ENCODE data around the gene SMIM41.

Gene SMIM41

DNA sequence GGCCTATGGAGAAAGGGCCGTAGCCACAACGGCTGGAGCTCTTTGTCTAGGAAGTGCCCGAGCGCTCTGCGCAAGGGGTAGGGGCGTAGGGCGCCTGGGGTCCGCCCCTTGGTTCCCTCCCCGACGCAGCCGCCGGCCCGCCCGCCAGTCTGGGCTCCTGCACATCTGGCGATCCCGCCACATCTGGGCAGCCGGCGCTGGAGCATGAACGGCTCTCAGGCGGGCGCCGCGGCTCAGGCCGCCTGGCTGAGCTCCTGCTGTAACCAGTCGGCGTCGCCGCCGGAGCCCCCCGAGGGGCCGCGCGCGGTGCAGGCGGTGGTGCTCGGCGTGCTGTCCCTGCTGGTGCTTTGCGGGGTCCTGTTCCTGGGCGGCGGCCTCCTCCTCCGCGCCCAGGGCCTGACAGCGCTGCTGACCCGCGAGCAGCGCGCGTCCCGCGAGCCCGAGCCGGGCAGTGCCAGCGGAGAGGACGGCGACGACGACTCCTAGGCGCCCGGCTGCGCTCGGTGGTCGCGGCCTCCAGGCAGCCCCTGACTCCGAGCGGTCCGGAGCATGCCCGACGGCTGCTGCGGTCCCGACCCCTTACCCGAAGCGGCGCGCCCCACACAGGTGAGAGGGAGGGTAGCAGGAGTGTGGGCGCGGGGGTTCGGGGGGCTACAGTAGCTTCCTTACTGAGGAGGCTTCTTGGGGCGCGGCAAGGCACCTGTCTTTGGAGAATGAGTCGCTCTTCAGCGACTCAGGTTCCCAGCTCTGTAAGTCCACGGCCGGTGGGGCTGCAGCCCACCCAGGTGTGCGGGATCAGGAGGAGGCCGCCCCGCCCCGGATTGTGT is at the start of gene SMIM41:
TSS of gene SMIM41 (plus strand) at position 129 of the 827 bp plus-strand sequence. CDS start at position 205, 76 bp downstream.
- DNase-seq: no peak

DNA sequence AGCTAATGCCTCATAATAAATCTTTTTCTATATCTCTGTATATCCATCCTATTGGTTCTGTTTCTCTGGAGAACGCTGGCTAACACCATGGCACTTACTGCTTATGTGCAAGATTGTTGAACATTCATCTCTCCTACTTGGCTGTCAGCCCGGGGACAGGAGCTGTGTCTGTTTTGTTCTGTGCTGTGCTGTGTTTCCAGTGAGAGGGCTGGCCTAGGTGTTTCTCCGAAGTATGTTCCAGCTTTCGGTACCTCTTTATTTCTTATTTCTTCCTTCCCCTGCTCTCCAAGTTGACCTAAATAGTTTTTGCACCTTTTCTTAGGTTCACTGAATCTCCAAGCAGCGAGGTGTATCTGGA is 47.1 kb upstream of the SMIM41 start:
- no peak for DNase-seq

DNA sequence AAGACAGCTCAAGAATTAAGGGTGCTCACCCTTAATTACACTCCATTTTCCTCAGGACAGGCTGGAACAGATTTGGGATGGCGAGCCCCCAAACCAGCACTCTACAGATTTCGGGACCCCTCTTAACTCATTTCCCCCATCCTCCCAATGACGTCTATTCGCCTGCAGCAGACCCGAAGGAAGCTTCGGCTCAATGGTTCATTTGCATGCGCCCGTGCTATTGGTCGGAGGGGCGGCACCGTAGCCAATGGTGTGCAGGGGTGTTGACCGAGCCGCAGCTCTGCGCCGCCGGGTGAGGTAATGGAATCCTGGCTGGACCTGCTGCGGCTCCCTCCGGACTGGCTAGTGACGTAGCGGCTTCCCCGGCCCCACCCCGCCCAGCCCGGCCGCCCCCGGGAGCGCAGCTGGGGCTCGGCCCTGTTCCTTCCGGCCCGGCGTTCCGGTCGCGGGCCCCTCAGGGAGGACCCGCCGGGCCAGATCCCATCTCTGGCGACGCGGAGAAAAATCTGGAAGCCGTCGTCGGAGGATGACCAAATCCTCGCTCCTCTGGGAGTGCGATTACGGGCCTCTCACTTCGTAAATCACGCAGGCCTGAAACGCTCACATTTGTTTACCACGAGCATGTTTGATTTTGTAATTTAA is 46.6 kb upstream of the SMIM41 start:
- DNase-seq: peak; percentile 81

DNA sequence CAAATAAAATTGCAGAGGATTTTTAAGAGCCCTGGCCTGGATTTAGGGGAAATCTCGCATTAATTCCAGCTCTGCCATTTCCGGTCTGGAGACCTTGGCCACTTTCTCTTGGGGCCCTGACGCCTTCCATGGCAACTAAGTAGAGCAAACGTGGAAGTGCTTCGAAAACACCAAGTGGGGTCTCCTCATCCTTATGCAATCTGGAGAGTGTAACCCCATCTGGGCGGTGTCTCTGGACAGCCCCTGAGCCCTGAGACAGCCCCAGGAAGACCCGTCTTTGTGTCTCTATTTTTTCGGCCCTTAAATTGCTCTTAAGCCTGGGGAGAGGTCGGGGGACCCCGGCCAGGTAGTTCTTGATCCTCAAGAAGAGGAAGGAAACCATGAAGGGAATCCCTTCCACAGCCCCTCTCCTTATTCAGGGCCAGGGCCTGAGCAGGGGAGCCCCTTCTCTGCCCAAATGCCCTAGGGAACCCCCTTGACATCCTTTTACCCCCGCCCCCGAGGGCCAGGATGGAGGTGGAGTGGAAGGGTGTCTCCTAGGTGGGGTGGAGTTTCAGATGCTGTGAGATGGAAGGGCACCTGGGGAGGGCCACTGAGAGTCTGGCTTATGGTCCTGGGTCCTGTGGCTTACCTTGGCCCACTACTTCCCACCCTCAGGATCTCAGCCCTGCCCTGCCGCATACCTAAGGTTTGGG is 45.9 kb upstream of the SMIM41 start:
- no peak for DNase-seq

DNA sequence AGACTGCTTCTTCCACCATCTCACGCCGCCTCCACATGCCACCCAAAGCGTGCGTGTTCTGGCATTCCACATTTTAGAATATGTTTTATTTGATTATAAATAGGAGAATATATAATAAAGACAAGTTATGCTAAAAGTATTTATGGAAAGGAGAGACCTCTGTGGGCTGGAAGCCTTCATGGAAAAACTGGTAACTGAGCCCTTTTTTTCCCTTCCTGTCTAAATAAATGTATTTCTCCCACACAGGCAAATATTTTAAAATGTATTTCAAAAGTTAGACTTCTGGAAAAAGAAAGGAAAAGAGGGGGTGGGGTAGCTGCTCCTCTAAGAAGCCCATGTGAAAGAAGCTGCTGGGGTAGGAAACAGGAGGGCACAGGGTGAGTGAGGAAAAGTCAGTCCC is 44.3 kb upstream of the SMIM41 start:
- no peak for DNase-seq

DNA sequence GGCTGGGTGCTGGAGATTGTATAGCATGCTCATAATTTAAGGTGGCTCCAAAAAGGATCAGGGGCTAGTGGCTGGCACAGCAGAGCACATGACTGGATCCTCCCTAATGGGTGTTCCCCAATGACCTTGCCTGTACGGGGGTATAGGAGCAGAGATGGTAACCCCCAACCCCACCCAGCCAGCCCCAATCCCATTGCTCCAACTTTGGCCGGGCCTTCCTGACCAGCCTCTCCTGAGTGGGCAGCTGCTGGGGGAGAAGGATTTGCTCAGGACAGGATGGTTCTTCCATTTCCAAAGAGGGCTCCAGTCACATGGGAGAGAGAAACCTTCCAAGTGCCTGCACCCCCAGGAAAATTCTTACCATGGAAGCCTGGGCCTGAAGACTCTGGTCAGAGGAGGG is 43.6 kb upstream of the SMIM41 start:
- no peak for DNase-seq

DNA sequence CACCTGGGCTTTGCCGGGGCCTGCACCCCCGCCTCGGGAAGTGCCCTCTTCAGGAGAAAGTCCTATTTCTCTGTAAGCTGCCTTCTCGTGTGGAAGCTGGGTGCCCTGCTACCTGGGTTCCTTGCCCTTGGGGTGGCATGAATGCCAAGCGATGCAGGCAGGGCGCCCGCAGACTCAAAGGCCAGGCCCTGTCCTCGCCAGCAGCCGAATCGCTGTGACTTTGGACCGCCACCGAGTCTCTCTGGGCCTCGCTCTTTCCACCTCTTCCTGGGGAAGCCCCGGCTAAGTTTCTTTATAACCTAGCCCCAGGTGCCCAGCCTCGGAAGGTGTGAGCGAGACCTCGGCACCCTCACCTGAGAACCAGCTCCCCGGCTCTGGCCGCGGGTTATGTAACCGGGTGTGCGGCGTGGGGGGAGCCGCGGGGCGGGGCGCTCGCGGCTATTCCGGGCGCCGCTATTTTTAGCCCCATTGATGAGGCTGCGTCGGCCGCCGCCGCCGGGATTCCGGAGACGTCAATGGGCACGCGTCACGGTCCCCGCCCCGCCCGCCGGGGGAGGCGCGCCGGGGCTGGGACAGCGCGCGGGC is 42.8 kb upstream of the SMIM41 start:
- DNase-seq: peak; percentile 30

DNA sequence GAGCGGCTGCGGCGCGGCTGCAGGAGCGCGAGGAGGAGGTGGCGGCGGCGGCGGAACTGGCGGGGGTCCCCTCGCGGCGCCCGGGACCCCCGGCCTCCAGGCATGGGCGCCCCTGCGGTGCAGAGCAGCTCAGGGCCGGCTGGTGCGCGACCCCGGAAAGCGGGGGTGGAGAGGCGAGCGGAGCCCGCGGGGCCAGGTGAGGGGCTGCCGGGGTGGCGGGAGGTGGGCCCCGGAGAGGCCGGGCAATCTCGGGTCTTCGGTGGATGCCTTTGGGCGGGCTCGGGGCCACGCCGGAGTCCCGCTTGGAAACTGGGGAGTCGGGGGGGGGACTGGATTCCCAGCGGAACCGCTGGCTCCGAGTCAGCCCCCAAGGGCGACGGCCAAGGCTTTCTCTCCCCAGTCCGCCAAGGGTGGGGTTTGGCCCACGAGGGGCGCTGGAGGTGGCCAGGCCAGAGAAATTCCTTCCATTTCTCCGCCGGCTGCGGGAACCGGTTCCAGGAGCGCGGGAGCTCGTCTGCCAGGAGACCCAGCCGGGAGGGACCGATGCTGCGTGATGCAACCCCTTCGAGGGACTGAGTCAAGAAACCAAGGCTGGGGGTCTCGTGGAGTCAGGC is 42.1 kb upstream of the SMIM41 start:
- no peak for DNase-seq

DNA sequence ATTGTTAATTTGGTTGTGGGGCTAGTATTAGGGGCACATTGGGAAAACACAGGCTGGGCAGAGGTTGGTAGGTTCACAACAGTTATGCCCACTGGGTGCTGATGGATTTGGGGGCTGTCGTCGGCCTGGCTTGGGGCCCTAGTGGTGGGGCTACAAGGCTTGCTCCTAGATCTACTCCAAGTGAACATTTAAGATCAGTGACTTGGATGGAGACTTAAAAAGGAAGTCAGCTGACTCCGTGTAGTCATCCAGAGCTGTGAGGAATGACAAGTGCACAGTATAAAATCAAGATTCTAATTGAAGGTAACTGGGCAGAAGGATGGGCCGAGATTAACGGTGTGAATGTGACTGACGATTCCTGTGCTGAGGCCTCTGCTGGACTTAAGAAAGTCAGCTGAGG is 41.1 kb upstream of the SMIM41 start:
- no peak for DNase-seq

DNA sequence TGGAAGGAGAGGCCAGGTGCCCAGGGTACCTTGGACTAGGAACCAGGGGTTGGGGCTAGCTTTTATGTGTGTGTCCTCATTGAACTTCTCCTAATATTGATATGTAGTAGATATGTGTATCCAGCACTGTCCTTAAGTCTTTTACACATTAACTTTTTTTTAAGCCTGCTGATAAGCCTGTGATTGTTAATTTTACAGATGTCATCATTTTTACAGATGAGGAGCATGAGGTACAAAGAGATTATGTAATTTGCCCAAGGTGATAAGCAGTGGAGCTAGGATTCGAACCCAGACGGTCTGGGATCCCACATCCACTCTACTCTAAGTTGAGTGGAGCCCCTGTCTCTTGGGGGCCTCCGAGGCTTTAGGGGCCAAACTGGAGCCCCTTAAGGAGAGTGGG is 38.5 kb upstream of the SMIM41 start:
- no peak for DNase-seq

DNA sequence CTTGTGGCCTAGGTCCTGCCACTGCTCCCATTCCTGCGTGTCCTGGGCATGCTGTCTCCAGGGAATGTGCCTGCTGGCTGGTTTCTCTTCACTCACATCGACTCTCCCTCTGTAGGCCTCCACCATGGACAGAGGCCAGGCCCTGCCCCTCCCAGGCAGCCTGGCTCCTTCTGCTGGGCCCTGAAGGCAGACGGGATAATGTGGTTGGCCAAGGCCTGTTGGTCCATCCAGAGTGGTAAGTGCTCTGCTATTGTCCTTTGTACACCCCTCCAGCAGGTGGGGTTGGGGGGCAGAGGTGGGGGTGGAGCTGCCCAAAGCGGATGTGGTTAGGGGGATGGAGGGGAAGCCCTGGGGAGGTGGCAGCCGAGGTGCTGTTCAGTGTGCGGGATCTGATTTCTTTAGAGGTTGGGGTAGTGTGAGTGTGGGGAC is 37.8 kb upstream of the SMIM41 start:
- DNase-seq: no peak

DNA sequence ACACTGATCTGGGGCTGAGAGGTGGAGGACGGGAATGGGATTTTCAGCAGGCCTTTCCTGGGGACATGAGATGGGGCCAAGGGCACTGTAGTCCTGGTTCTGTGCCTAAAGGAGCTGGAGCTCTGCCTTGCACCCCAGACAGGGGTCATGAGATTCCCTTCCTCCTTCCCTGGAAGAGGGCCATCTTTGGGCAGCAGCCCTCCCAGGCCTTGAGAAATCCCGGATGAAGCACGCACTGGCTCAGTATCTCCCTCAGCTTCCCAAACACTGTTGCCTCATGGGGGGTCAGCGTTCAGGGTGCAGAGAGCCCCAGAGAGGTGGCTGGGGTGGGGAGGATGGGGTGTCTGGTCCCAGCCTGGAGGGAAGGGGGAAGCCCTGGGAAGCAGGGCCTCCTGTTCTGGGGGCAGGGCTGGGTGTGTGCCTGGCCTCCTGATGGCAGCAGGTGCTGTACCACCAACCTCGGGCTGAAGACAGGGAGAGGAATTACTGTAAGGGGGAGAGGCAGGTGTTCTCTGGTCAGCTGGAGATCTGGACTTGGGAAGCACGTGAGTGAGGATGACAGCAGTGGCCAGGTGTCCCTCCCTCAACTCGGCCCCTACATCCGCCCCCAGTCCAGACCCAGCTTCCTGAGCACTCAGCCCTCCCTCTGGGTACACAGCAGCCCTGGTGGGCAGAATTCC is 36.7 kb upstream of the SMIM41 start:
- no peak for DNase-seq

DNA sequence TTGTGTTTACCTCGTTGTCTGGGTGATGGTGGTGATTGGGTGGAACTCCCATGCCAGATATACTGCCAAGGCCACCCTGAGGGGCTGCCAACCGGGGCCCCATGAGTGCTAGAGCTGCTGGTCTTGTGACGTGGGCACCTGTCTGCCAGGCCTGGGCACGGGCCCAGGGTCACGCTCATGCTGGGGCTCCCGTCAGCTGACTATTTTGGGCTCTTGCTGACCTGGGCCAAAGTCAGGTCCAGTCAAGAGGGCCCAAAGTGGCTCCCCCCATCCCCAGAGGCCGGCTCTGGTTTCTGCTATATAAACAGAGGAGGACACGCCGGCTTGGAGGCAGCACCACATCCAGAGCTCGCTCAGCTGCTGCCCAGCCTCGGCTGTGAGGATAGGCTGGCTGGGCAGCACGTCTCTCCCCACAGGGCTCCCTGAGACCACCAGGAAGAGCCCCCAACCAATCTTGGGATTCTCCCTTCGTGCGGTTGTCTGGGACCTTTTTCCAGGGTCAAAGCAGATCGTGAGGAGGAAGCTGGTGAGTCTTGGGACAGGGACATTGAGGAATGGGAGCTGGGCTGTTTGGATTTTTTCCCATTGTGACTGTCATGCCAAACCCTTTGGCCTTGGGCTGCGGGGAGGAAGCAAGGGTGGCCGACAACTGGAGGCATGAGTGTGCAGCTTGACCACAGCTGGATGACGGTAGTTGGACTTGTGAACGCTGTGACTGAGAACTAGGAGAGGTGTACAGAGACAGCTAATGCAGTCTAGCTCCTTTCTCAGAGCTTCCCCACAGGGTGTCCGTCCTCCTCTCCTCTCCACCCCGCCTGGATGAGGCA is 35.9 kb upstream of the SMIM41 start:
- no peak for DNase-seq

DNA sequence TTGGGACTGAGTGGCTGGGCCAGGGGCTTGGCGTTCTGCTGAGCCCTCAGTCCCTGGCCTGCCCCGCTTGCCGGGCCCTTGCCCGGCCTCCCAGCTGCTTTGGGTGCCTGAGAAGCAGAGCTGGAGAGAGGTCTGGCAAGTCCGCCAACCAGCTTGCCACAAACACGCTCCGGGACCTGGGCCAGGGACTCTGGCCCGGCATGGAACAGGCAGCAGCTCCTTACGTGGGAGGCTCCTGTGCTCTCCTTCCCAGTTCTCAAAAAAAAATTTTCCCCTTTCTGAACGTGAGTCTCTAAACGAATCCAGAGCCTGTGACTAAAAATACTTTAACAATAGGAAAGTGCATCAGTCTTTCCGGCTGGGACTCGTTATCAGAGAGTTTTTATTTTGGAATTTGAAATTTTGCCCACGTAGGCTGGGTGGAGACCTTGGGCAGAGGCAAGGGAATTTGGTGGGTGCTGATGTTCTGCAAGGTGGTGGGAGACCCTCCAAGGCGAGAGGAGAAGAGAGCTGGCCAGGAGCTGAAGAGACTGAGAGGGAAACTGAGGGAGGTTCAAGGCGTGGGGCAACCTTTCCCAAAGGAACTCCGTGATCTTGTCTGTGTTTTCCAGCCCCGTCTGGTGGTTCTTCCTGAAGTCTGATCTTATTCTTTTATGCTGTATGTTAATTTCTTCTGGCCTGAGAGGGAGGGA is 35.1 kb upstream of the SMIM41 start:
- no peak for DNase-seq

DNA sequence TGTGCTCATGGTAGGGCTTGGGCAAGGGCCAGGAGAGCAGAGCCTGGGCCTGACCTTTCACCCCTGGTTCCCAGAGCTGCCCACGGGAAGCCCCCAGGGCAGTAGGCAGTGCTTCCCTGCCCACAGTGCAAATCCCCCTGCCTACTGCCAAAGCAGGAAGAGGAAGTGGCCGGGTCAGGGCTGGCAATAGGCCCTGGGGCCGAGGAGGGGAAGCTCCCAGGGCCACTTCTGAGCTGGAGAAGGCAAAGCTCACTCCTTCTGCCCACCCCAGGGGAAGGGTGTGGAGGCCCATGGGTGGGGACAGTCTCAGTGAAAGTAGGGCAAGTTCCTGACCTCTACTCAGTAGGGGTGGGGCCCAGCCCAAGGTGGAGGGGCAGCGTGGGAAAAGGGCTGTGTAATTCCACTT is 33.7 kb upstream of the SMIM41 start:
- no peak for DNase-seq

DNA sequence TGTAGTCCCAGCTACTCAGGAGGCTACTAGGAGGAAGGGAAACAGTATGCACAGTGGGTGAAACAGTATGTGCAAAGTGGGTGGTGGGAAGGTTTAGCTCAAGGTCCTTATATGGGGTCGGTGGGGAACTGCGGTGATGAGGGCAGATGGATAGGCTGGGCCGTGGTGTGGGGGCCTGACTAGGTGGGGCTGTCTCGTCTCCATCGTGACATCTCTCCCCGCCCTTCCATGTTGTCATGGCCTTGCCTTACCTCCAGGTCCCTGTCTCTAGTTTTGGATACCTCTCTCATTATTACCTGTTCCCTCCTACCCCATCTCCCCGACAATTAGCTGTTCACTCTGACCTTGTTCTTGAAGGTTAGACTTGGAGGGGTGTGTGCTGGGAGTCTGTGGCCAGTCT is 32.6 kb upstream of the SMIM41 start:
- DNase-seq: no peak

DNA sequence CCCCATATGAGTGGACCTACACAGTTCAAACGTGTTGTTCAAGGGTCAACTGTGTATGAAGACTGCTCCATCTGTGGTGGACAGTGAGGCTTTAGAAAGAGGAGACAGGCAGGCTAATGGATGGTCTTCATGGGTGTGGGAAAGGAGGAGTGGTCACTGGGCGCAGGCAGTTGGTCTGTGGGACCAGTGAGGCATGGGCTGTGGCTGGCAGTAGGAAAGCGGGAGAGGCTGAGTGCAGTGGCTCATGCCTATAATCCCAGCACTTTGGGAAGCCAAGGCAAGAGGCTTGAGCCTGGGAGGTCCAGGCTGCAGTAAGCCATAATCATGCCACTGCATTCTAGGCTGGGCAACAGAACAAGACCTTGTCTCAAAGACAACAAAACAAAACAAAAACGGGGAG is 30.2 kb upstream of the SMIM41 start:
- DNase-seq: no peak

DNA sequence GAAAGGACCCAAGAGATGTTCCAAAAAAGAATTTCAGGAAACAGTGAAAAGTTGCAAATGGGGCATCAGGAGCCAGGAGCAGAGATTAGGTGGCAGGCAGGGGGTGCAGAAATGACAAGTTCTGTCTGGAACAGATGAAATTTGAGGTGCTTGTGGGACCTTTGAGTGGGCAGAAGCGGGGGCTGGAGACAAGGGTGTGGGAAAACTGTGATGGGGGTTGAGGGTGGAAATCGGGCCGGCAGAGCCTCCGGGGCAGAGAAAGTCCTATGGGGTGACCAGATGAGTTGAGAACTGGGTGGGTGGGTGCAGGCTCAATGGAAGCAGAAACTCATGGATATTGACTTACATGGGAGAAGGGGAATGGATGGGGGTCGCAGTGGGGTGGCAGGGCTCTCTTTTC is 29.8 kb upstream of the SMIM41 start:
- DNase-seq: no peak

DNA sequence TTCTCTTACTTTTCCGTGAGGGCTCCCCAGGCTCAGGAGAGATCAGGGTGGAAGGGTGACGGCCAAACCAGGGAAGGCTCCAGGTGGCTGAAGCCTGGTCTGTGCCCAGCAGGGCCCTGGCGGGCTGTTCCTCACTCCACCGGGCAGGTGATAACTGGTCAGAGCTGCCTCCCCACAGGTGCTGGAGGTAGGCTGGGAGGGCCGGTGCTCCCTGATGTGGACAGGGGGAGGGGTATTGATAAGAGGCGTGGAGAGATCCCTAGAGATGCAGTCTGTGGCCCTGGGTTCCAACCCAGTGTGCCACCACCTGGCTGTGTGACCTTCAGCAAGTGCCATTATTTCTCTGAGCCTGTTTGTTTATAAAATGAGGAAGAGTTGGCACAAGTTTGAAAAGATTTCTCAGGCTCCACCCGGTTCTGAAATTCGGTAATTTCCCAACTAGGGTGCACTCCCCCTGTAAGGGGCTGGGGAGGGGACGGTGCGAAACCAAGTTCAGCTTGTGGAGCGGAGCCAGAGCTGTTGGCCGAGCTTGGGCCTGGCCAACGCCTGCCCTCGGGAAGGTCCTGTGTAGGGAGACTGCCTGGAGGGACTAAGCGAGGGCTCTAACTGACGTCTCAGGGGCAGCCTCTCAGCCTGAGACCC is 29.3 kb upstream of the SMIM41 start:
- peak; percentile 9 for DNase-seq

DNA sequence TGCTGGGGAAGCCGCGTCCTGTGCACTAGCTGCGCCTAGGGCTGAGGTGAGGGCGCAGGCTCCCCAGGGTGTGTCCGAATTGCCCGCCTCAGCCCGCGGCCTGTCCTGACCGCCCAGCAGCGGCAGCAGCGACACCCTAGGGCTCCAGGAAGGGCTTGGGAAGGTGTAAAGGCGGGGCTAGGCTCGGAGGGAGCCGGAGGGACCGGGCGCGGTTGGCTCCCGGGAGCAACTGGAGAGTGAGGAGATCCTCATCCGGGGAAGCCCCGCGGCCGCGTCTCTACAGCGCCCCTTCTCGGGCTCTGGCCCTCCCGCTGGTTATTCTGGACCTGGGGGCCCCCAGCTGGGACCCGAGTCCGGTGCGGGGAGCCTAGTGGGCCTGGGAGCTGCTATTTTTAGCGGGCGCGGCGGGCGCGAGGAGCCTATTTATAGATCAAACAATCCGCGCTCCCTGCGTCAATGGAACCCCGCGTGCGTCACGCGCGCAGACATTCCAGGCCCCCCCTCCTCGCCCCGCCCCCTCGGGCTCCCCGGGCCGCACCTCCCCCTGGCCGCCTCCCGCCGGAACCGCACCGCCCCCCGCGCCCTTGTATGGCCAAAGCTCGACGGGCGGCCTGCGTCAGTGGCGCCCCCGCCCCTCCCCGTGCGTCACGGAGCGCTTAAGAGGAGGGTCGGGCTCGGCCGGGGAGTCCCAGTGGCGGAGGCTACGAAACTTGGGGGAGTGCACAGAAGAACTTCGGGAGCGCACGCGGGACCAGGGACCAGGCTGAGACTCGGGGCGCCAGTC is 28.6 kb upstream of the SMIM41 start, which contains the start of gene NR4A1:
TSS of gene NR4A1 (plus strand) at position 685 of the 784 bp plus-strand sequence. CDS start 2,887 bp downstream, outside the sequence.
- DNase-seq: peak; percentile 66
